Esophagus mucosa (tissue), 1 donor: ENCODE results near the gene CTDSP1. TPM values are rescaled to one million over a fixed set of nuclear protein-coding genes. Genes with fewer than 3 reads are reported as not detected.

Source experiments
- total RNA-seq: library from RNA; stranded (reverse); gene quantifications from one replicate; pipeline ENCODE4 v1.2.4, GENCODE V29; 2023
- donor health status: DM: yes; HTN: yes; CAD: no.

The CTDSP1 gene
- total RNA-seq, 1 donor from 2014 or later = 64.2 TPM

Other genes with a start within 250 kb of the CTDSP1 start
- 0.72 TPM for gene CXCR1, start 232.9 kb upstream of the CTDSP1 start, total RNA-seq
- 383 TPM for gene ARPC2, start 182.7 kb upstream of the CTDSP1 start, total RNA-seq
- not detected for gene GPBAR1, start 138.9 kb upstream of the CTDSP1 start, total RNA-seq
- 67.0 TPM for gene AAMP, start 129.7 kb upstream of the CTDSP1 start, total RNA-seq
- 30.9 TPM for gene PNKD, start 129.3 kb upstream of the CTDSP1 start, total RNA-seq
- gene TMBIM1, start 107.4 kb upstream of the CTDSP1 start, total RNA-seq = 247 TPM
- not detected for gene CATIP, start 43.0 kb upstream of the CTDSP1 start, total RNA-seq
- 3.5 TPM for gene SLC11A1, start 17.6 kb upstream of the CTDSP1 start, total RNA-seq
- gene VIL1, start 19.3 kb downstream of the CTDSP1 start, total RNA-seq = not detected
- gene USP37, start 168.5 kb downstream of the CTDSP1 start, total RNA-seq = 11.8 TPM
- 34.6 TPM for gene CNOT9, start 169.0 kb downstream of the CTDSP1 start, total RNA-seq
- 5.7 TPM for gene PLCD4, start 208.0 kb downstream of the CTDSP1 start, total RNA-seq